Measurements from ENCODE around the gene CC2D2B. TPM values are rescaled to one million over a fixed set of nuclear protein-coding genes. Genes with fewer than 3 reads are reported as not detected.
"Not testable (repeated sequence)": the region's sequence is repeated elsewhere in the genome, so short reads cannot be mapped to it uniquely, and the experiment has no call there.

Gene CC2D2B
- total RNA-seq, 2 donors from 2014 or later = not detected

GRCh38 chr10:96043033-96043892 is 135.5 kb downstream of the CC2D2B start, which contains the start of gene CCNJ:
CCNJ (plus strand) TSS chr10:96043583; CDS start chr10:96044394, 811 bp downstream.
- DNase-seq (ENCODE audit: low spot score in 2 of 2) (peak; percentile 86 to 88), ATAC-seq (peak; percentile 92 to 94)
- H3K27ac Mint-ChIP-seq = peak within 1 kb of the TSS; percentile 91 to 93
- H3K9me3 Mint-ChIP-seq = peaks cover 3 to 4% of the 10 kb centered on the region in 2 donors
- H3K36me3 Mint-ChIP-seq = peaks cover 20 to 35% of the 10 kb centered on the region in 2 donors

DNA sequence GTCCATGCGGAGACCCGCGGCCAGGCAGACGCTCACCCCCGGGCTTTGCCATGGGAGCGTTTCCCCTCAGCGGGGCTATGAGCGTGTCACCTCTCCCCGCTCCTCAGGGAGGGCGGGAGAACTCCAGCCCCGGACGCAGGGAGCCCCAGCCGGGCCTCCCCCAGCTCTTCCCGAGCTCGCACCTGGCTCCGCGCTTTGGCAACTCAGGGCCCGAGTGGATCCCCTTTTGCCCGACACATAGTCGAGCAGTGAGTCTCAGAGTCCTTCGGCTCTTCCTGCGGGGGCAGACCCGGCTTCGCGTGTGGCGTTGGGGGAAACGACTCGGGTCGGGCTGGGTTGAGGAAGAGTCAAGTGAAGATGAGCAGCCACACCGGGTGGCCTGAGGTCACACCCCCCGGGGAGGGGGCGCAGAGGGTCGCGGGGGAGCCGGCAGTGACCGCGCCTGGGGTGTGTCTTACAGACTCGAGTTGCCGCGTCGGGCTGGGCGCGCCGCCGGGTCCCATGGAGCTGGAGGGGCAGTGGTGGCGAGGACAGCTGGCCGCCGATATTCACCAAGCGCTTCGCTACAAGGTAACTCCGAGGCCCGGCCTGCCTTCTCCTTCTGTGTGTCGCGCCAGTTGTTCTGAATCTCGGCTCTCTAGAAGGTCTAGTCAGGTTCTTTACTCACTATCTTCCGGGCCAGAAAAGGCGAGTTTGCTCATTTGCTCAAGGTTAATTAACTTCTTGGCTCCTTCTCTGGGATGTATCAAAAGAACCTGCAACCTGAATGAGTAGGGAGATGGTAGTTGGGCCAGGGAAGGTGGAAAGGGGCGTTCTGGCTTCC is 136.3 kb downstream of the CC2D2B start:
- peak overlapping the region; percentile 91 to 93 for H3K27ac Mint-ChIP-seq

GRCh38 chr10:96044736-96045135 is 137.0 kb downstream of the CC2D2B start:
- H3K9me3 Mint-ChIP-seq = peaks cover 3 to 4% of the 10 kb centered on the region in 2 donors
- H3K36me3 Mint-ChIP-seq = peaks cover 25 to 40% of the 10 kb centered on the region in 2 donors
- no peak for DNase-seq (ENCODE audit: low spot score in 2 of 2)
- H3K27ac Mint-ChIP-seq = peak overlapping the region; percentile 47 to 91
- no peak for ATAC-seq

More for the DNA sequence above, 136.3 kb downstream of the CC2D2B start:
- ATAC-seq (peak; percentile 59 to 62), DNase-seq (ENCODE audit: low spot score in 2 of 2) (peak; percentile 50 to 76)
- peaks cover 25 to 40% of the 10 kb centered on the region in 2 donors for H3K36me3 Mint-ChIP-seq
- H3K9me3 Mint-ChIP-seq = peaks cover 3 to 4% of the 10 kb centered on the region in 2 donors

DNA sequence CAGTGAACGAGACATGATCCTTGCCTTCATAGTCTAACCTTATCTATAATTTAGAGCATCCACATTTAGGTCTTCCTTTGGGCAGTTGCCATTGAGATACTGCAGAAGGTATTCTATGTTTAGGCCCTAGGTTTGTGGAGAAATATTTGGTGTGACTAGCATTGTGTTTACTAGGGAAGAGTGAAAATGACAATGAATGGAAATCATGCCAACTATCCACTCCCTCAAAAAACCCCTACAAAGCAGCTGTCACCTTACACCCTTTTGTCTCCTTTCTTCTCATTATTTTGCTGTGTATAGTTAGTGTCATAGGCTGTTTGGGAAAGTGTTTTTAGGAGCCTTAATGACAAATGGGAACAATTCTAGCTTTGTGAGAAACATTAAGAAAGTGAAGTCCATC is 138.8 kb downstream of the CC2D2B start:
- DNase-seq (ENCODE audit: low spot score in 2 of 2) = no peak
- H3K27ac Mint-ChIP-seq = no peak overlapping the region
- H3K36me3 Mint-ChIP-seq = peaks cover 25 to 46% of the 10 kb centered on the region in 2 donors
- H3K9me3 Mint-ChIP-seq = peaks cover 3 to 4% of the 10 kb centered on the region in 2 donors
- no peak for ATAC-seq

DNA sequence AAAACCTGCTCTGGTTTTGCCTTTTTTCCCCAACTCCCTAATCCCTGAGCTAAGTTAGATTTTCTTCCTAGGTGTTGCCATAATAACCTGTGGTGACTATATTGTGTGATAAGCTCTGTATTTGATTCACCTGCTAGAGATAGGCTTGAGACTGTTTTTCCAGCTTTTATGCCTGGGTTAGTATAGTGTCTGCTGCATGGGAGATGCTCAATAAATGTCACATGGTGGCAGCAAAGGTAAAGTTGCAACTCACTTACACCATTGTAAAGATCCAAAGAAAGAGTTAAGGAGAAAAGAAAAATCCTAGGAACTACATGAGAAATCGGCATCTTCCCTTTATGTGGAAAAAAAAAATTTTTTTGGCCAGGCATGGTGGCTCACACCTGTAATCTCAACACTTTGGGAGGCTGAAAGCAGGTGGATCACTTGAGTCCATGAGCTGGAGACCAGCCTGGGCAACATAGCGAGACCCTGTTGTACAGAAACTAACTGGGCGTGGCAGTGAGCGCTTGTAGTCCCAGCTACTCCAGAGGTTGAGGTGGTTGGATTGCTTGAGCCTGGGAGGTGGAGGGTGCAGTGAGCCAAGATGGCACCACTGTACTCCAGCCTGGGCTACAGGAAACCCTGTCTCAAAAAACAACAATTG is 139.4 kb downstream of the CC2D2B start:
- DNase-seq (ENCODE audit: low spot score in 2 of 2) = no peak
- Mint-ChIP-seq H3K27ac (no peak overlapping the region), H3K36me3 (peaks cover 31 to 52% of the 10 kb centered on the region in 2 donors), H3K9me3 (peaks cover 3 to 4% of the 10 kb centered on the region in 2 donors)
- ATAC-seq = no peak

DNA sequence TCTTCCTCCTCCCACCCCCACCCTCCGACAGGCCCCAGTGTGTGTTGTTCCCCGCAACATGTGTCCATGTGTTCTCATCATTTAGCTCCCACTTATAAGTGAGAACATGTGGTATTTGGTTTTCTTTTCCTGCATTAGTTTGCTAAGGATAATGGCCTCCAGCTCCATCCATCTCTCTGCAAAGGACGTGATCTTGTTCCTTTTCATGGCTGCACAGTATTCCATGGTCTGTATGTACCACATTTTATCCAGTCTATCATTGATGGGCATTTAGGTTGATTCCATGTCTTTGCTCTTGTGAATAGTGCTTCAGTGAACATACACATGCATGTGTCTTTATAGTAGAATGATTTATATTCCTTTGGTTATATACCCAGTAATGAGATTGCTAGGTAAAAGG is 140.2 kb downstream of the CC2D2B start:
- DNase-seq (ENCODE audit: low spot score in 2 of 2); H3K27ac Mint-ChIP-seq; H3K9me3 Mint-ChIP-seq; ATAC-seq: not testable (repeated sequence)
- H3K36me3 Mint-ChIP-seq = peaks cover 27 to 54% of the 10 kb centered on the region in 2 donors

DNA sequence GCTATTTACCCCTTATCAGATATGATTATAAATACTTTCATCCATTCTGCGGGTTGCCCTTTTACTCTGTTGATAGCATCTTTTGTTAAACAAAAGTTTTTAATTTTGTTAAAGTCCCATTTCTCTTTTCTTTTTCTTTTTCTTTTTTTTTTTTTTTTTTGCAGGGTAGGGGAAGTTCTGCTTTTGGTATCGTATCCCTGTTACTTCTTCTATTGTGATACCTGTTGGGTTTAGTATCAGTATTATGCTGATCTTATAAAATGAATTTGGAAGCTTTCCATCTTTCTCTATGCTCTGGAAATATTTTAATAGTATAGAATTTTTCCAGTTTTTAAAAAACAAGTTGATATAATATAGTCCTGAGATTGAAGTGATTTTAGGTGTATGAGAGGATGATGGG is 141.6 kb downstream of the CC2D2B start:
- DNase-seq (ENCODE audit: low spot score in 2 of 2) = no peak
- H3K27ac Mint-ChIP-seq = no peak overlapping the region
- H3K36me3 Mint-ChIP-seq = peaks cover 27 to 61% of the 10 kb centered on the region in 2 donors
- no peak for ATAC-seq
- no peaks in the 10 kb centered on the region for H3K9me3 Mint-ChIP-seq

- peaks cover 20 to 54% of the 10 kb centered on the region in 2 donors for H3K36me3 Mint-ChIP-seq
Observed at GRCh38 chr10:96053985-96054384, 146.2 kb downstream of the CC2D2B start.

DNA sequence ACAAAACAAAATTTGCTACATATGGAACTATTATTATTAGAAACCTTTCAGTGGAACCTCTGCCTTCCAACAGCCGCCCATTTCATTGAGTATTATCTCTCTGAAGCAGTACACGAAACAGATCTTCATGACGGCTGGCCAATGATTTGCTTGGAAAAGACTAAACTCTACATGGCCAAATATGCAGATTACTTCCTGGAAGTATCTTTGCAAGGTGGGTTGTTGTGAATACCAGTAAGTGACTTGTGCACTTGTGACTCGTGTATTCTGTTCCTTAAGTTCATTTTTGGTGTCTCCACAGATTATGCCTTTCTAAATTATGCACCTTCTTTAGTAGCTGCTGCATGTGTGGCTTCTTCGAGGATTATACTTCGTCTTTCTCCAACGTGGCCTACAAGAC is 149.0 kb downstream of the CC2D2B start:
- Mint-ChIP-seq H3K9me3 (no peaks in the 10 kb centered on the region), H3K27ac (no peak overlapping the region), H3K36me3 (peaks cover 22 to 53% of the 10 kb centered on the region in 2 donors)
- DNase-seq (ENCODE audit: low spot score in 2 of 2) = no peak
- ATAC-seq = no peak

More at GRCh38 chr10:96053985-96054384, 146.2 kb downstream of the CC2D2B start:
- no peak for ATAC-seq
- DNase-seq (ENCODE audit: low spot score in 2 of 2) = no peak
- Mint-ChIP-seq H3K9me3 (no peaks in the 10 kb centered on the region), H3K27ac (no peak overlapping the region)

- DNase-seq (ENCODE audit: low spot score in 2 of 2) (no peak), ATAC-seq (no peak)
- Mint-ChIP-seq H3K36me3 (peaks cover 18 to 51% of the 10 kb centered on the region in 2 donors), H3K9me3 (peaks cover 0 to 4% of the 10 kb centered on the region in 2 donors), H3K27ac (no peak overlapping the region)
Observed at GRCh38 chr10:96061232-96061631, 153.5 kb downstream of the CC2D2B start.

- Mint-ChIP-seq H3K9me3 (peaks cover 0 to 6% of the 10 kb centered on the region in 2 donors), H3K36me3 (peaks cover 0 to 11% of the 10 kb centered on the region in 2 donors), H3K27ac (no peak overlapping the region)
- ATAC-seq = no peak
- DNase-seq (ENCODE audit: low spot score in 2 of 2) = no peak
Observed at GRCh38 chr10:96072674-96073073, 164.9 kb downstream of the CC2D2B start.

- peak overlapping the region; percentile 4 to 10 for H3K27ac Mint-ChIP-seq
- peaks cover 3 to 11% of the 10 kb centered on the region in 2 donors for H3K36me3 Mint-ChIP-seq
- peaks cover 0 to 6% of the 10 kb centered on the region in 2 donors for H3K9me3 Mint-ChIP-seq
- peak; percentile 93 to 99 for ATAC-seq
- peak in 1 of 2 donors; percentile 11 for DNase-seq (ENCODE audit: low spot score in 2 of 2)
Observed at GRCh38 chr10:96073722-96074121, 165.9 kb downstream of the CC2D2B start.

DNA sequence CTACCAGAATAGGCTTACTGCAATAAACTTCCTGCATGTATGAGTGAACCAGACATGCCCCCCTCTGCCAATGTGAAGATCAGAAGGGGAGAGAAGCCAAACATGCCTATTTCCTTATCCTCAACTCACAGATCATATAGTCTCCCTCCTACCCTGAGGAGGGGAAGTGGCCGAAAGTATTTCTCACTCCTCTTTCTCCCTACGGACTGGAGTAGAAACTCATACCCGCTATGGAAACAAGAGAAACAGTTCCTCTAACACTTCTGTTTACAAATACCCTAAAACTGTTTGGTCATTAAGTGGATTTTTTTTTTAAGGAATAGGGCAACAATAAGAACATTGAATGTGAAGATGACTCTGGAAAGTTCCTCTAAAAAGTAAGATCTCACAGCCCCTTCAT is 167.0 kb downstream of the CC2D2B start:
- DNase-seq (ENCODE audit: low spot score in 2 of 2) (no peak), ATAC-seq (no peak)
- H3K36me3 Mint-ChIP-seq = peaks cover 6 to 11% of the 10 kb centered on the region in 2 donors
- peaks cover 0 to 6% of the 10 kb centered on the region in 2 donors for H3K9me3 Mint-ChIP-seq
- H3K27ac Mint-ChIP-seq = no peak overlapping the region

- no peak for DNase-seq (ENCODE audit: low spot score in 2 of 2)
- peaks cover 0 to 6% of the 10 kb centered on the region in 2 donors for H3K9me3 Mint-ChIP-seq
- no peak for ATAC-seq
- H3K36me3 Mint-ChIP-seq = peaks cover 14 to 20% of the 10 kb centered on the region in 2 donors
- H3K27ac Mint-ChIP-seq = no peak overlapping the region
Observed at GRCh38 chr10:96075977-96076376, 168.2 kb downstream of the CC2D2B start.

DNA sequence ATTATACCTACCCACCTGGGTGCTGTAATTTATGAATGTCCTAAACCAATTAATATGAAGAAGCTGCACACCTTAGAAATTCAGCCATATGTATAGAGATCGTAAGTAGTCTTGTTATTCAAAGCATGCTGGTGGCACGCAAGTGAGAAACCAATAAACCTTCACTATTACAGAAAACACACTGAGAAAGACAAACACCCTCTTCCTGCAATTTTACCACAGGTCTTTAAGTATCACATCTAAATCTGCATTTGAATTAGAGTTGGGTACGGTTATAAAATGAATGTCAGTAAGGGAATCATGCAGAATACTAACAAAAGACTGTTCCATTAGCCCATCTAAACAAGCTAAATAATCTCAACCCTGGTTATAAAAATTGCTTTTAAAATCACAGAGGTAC is 169.4 kb downstream of the CC2D2B start:
- DNase-seq (ENCODE audit: low spot score in 2 of 2) = no peak
- no peak for ATAC-seq
- Mint-ChIP-seq H3K36me3 (peaks cover 17 to 20% of the 10 kb centered on the region in 2 donors), H3K27ac (no peak overlapping the region), H3K9me3 (peaks cover 0 to 6% of the 10 kb centered on the region in 2 donors)

- Mint-ChIP-seq H3K27ac (no peak overlapping the region), H3K36me3 (peaks cover 9 to 24% of the 10 kb centered on the region in 2 donors), H3K9me3 (no peaks in the 10 kb centered on the region)
- ATAC-seq = peak in 1 of 2 donors; percentile 43
- no peak for DNase-seq (ENCODE audit: low spot score in 2 of 2)
Observed at GRCh38 chr10:96082153-96082552, 174.4 kb downstream of the CC2D2B start.

Measured in activated naive CD4-positive, alpha-beta T cell treated with anti-CD3 and anti-CD28 coated beads, Interleukin-2, amount 50 U/mL, for 72 hours (primary cell).